HepG2 (cell line): Measurements from ENCODE around the gene HES2. TPM values are rescaled to one million over a fixed set of nuclear protein-coding genes. Genes with fewer than 3 reads are reported as not detected.

Source experiments
- CBX5 ChIP-seq: sonication (generic); formaldehyde crosslinking; IDR thresholded peaks from 2 replicates; pipeline ENCODE4 v1.4.0; 2020; ENCODE audit warnings: missing genetic modification reagents, borderline replicate concordance
- DMAP1 ChIP-seq: IDR thresholded peaks from 2 replicates; pipeline ENCODE4 v1.6.1; 2016
- FOSL1 ChIP-seq: sonication (generic); formaldehyde crosslinking; IDR thresholded peaks from 2 replicates; pipeline ENCODE4 v1.9.0; 2021; ENCODE audit warnings: missing genetic modification reagents, borderline replicate concordance
- ISX ChIP-seq: sonication (generic); formaldehyde crosslinking; conservative IDR thresholded peaks from 2 replicates; pipeline ENCODE4 v1.5.0; 2020; ENCODE audit warnings: missing genetic modification reagents
- MIXL1 ChIP-seq: IDR thresholded peaks from 2 replicates; pipeline ENCODE4 v1.6.1; 2016
- MTF1 ChIP-seq: sonication (generic); formaldehyde crosslinking; IDR thresholded peaks from 2 replicates; pipeline ENCODE4 v1.5.0; 2020; ENCODE audit warnings: missing genetic modification reagents
- NBN ChIP-seq: fragments of 450-650 bp; conservative IDR thresholded peaks from 2 replicates; pipeline ENCODE4 v1.6.1; 2017
- PCBP2 ChIP-seq: fragments of 200-400 bp; formaldehyde crosslinking; optimal IDR thresholded peaks from 2 replicates; pipeline ENCODE3; 2018; ENCODE audit warnings: low read length, low read depth; ENCODE audit not compliant: poor library complexity, severe bottlenecking
- REL ChIP-seq: sonication (generic); formaldehyde crosslinking; conservative IDR thresholded peaks from 2 replicates; pipeline ENCODE4 v1.8.0; 2022; ENCODE audit warnings: mild to moderate bottlenecking, missing genetic modification reagents, moderate library complexity
- TCF7 ChIP-seq: sonication (generic); IDR thresholded peaks from 2 replicates; pipeline ENCODE4 v1.6.1; 2016; ENCODE audit warnings: antibody characterized with exemption, low read depth
- ZFP91 ChIP-seq: sonication (generic); formaldehyde crosslinking; IDR thresholded peaks from 2 replicates; pipeline ENCODE4 v1.9.0; 2022; ENCODE audit warnings: missing genetic modification reagents, mild to moderate bottlenecking, borderline replicate concordance
- ZNF724P ChIP-seq: sonication (generic); formaldehyde crosslinking; IDR thresholded peaks from 2 replicates; pipeline ENCODE4 v1.8.0; 2022; ENCODE audit warnings: missing genetic modification reagents, borderline replicate concordance
- ZNF761 ChIP-seq: sonication (generic); formaldehyde crosslinking; conservative IDR thresholded peaks from 2 replicates; pipeline ENCODE4 v1.4.0; 2020; ENCODE audit warnings: mild to moderate bottlenecking, missing genetic modification reagents
- ZNF784 ChIP-seq: sonication (generic); formaldehyde crosslinking; IDR thresholded peaks from 2 replicates; pipeline ENCODE4 v1.5.1; 2020; ENCODE audit warnings: missing genetic modification reagents, mild to moderate bottlenecking, borderline replicate concordance
- polyA plus RNA-seq, 8 experiments: library from polyadenylated mRNA; depleted of rRNA in 3 of 8; stranded (reverse) in 7 of 8; unstranded in 1 of 8; fragments of >200 nt; fragmentation: Illumina TruSeq in 4 of 8; extraction: Trizol in 4 of 8; gene quantifications; 2 replicates each; pipeline versions ENCODE4 v1.2.1 to v1.2.3, GENCODE V29; 2011 to 2016; ENCODE audit warnings: low read depth in 4 of 8, missing spikeins in 1 of 8, mixed read lengths in 1 of 8; ENCODE audit not compliant: insufficient read depth in 1 of 8
- total RNA-seq, 5 experiments: library from RNA; depleted of rRNA; stranded (reverse); fragments of >200 nt; fragmentation: Illumina TruSeq; extraction: Trizol; gene quantifications; 2 replicates each; pipeline ENCODE4 v1.2.3, GENCODE V29; 2016; ENCODE audit warnings: low read depth in 1 of 5
- TF ChIP-seq, protein P1 (sequence below): sonication (generic); formaldehyde crosslinking; IDR thresholded peaks from 2 replicates; pipeline ENCODE4 v1.5.0; 2020; ENCODE audit warnings: missing genetic modification reagents, mild to moderate bottlenecking, borderline replicate concordance

The HES2 gene
- total and polyA plus RNA-seq, 2 of the 13 experiments (the other 11 are each of a cell fraction or from before 2014, with no cell fraction given): 0.11 to 0.17 TPM

DNA sequence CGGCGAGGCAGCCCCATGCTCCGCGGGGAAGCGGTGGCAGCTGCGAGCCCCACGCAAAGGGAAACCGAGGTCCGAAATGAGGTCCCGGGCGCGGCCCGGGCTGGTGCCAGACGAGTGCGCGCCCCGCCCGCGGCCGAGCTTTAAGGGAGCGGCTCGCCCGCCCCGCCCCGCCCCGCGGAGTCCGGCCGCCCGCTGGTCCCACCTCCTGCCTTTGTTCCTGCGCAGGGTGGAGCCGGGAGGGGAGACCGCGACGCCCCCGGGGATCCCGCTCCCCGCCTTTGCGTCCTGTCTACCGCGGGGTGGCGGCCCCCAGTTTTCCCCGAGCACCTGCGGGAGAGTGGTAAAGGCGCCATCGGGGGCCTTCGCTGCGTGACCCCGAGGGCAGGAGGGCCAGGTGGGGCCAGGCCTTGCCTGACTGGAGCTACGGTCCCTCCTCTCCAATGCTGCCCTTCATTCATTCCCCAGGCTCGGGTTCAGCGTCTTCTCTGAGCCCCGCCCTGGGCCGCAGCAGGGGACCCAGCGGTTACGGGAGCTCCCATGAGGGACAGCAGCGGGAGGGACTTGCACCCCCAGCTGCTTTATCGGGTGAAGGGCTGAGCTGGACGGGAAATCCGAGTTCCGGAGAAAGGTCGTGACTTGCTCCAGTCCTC, at the start of gene HES2 (continued):
- TF ChIP-seq ZFP91 (CRISPR knock-in tag) (no peak), TCF7 (no peak), PCBP2 (no peak), CBX5 (CRISPR knock-in tag) (no peak), ZNF761 (CRISPR knock-in tag) (no peak), FOSL1 (CRISPR knock-in tag) (no peak), MIXL1 (CRISPR knock-in tag) (no peak), DMAP1 (CRISPR knock-in tag) (no peak), ZNF784 (CRISPR knock-in tag) (no peak), ISX (CRISPR knock-in tag) (no peak), ZNF724P (CRISPR knock-in tag) (no peak), REL (CRISPR knock-in tag) (no peak), NBN (no peak), MTF1 (CRISPR knock-in tag) (no peak)
- TF ChIP-seq, protein P1, sequence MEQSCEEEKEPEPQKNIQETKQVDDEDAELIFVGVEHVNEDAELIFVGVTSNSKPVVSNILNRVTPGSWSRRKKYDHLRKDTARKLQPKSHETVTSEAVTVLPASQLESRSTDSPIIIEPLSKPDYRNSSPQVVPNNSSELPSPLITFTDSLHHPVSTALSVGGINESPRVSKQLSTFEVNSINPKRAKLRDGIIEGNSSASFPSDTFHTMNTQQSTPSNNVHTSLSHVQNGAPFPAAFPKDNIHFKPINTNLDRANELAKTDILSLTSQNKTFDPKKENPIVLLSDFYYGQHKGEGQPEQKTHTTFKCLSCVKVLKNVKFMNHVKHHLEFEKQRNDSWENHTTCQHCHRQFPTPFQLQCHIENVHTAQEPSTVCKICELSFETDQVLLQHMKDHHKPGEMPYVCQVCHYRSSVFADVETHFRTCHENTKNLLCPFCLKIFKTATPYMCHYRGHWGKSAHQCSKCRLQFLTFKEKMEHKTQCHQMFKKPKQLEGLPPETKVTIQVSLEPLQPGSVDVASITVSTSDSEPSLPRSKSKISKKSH: no peak
